Stimulated activated CD4-positive, alpha-beta T cell treated with anti-CD3 and anti-CD28 coated beads, TNF-alpha, amount 100 ng/mL, for 48 hours (primary cell): ENCODE measurements around the gene ARRDC1.

Source experiments
- DNase-seq, 3 donors: peaks; one replicate each; pipeline ENCODE4 v3.0.0-alpha.2; 2020; ENCODE audit warnings: low read depth in 3 of 3

ARRDC1 gene

GRCh38 chr9:137639303-137640051 is 34.0 kb downstream of the ARRDC1 start:
- DNase-seq: no peak

DNA sequence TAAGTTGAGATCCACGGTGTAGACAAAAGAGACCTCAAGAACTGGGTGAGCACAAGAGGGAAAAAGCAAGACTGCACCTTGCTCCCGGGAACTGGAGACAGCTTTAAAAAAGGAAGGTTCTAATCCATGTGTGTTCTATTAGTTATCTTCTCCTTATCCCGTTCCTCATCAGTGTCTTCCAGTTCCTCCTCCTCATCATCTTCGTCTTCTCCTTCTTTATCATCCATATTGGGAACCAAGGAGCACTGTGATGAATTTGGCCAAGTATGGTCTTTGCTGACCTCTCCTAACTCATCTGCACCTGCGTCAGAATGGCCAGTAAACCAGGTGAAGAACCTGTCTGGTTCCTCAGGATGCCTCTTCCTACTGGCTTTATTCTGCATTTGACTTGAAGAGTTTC is 35.4 kb downstream of the ARRDC1 start:
- DNase-seq: no peak

DNA sequence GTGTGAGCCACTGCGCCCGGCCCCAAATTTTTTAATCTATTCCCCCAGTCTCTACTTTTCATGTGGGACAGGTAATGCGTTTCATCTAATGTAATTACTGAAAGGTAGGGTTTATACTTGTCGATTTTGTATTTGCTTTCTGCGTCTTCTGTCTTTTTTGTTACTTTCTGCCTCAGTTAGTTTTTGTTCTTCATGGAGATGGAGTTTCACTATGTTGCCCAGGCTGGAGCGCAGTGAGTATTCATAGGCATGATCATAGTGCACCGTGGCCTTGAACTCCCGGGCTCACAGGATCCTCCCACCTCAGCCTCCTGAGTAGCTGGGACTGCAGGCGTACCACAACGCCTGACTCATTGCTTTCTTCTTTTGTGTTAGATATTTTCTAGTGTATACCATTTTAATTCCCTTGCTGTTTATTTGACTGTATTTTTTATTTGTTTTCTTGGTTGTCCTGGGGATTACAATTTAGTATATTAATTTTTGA is 36.7 kb downstream of the ARRDC1 start:
- DNase-seq: no peak

GRCh38 chr9:137642892-137643291 is 37.4 kb downstream of the ARRDC1 start:
- no peak for DNase-seq

- DNase-seq: no peak
Observed at GRCh38 chr9:137643921-137644320, 38.4 kb downstream of the ARRDC1 start.

DNA sequence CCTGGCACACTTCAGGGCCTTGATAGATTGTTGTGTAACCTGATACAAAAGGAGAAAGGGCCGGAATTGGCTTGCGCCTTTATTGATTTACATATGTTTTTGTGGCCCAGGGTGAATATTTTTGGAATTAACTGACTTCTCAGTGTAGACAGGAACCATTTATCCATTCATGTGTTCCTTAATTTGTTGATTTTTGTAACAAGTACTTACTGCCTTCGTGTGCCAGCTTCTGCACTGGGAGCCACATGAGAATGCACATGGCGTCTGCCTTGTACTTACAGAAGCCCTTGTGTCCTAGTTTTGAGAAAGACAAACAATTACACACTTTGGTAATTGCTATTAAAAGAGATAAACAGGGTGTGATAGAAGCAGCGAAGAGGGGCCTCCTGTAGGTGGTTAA is 39.7 kb downstream of the ARRDC1 start:
- no peak for DNase-seq

GRCh38 chr9:137646341-137646740 is 40.9 kb downstream of the ARRDC1 start:
- no peak for DNase-seq

DNA sequence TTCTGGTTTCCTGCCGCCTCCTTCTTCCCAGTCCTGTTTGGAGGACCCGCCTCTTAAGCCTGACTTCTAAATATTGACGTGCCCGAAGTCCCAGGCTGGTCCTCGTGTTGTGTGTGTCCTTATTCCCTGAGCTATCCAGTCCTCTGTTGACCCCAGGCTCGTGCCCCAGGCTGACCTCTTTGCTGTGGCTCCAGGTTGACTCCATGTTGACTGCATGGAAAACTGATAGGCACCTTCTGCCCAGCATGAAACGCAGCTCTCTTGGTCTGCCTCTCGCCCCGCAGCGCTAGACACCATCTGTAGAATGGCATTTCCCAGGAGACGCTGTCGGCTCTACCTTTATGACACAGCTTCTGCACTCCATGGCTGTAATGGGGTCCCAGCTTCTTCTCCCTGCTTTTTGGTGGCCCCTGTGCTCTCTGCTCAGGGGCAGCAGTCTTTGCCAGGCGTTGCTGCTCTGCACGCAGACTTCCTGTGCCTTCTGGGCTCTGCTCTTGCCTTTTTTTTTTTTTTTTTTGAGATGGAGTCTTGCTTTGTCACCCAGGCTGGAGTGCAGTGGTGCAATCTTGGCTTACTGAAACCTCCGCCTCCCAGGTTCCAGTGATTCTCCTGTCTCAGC is 41.7 kb downstream of the ARRDC1 start:
- DNase-seq: no peak

DNA sequence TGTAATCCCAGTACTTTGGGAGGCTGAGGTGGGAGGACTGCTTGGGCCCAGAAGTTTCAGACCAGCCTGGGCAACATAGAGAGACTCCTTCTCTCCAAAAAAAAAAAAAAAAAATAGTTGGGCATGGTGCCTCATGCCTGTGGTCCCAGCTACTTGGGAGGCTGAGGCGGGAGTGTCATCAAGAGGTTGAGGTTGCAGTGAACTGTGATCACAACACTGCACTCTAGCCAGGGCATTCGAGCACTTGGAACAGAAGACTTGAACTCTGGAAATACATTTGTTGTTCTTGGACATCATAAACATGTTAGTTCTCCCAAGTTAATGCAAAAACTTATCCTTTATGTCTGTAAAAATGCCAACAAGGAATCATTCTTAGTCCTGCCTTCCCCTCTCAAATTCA is 42.9 kb downstream of the ARRDC1 start:
- DNase-seq: no peak

GRCh38 chr9:137649553-137649952 is 44.1 kb downstream of the ARRDC1 start:
- no peak for DNase-seq

- DNase-seq: no peak
Observed at GRCh38 chr9:137650259-137650658, 44.8 kb downstream of the ARRDC1 start.

DNA sequence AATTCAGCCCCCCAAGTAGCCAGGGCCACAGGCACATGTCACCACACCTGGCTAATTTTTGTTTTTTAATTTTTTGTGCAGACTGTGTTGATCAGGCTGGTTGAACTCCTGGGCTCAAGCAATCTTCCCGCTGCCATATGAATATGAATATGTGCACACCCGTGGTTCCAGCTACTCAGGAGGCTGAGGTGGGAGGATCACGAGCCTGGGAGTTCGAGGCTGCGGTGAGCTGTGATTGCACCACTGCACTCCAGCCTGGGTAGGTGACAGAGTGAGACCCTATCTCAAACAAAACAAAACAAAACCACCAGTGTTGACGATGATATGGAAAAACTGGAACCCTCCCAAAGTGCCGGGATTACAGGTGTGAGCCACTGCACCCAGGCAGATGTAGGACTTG is 45.3 kb downstream of the ARRDC1 start:
- no peak for DNase-seq

GRCh38 chr9:137656416-137656815 is 50.9 kb downstream of the ARRDC1 start:
- DNase-seq: no peak

GRCh38 chr9:137657606-137658005 is 52.1 kb downstream of the ARRDC1 start:
- no peak for DNase-seq

GRCh38 chr9:137658781-137659180 is 53.3 kb downstream of the ARRDC1 start:
- no peak for DNase-seq

- no peak for DNase-seq
Observed at GRCh38 chr9:137660144-137660543, 54.7 kb downstream of the ARRDC1 start.

- no peak for DNase-seq
Observed at GRCh38 chr9:137663584-137663983, 58.1 kb downstream of the ARRDC1 start.

GRCh38 chr9:137664676-137665075 is 59.2 kb downstream of the ARRDC1 start:
- no peak for DNase-seq
